Measurements from ENCODE around the gene HAND1.

The HAND1 gene

GRCh38 chr5:154505567-154505966 lies 27.5 kb upstream of the HAND1 start:
- DNase-seq (ENCODE audit: low read depth in 2 of 2): no peak

DNA sequence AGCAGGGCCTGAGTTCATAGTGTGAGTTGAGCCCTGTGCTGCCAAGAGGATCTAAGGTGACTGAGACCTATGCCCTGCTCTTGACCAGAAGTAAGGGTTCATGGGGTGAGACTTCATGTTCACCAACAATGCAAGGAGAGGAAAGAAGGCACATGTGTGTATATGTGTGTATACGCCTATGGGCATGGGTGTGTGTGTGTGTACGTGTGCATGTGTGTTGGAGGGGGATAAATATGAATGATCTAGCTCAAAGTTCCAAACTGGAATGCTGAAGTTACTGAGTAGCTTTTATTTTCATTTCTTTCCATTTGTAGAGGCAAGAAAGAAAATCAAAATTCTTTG lies 25.6 kb upstream of the HAND1 start:
- DNase-seq (ENCODE audit: low read depth in 2 of 2): no peak

GRCh38 chr5:154502180-154502579 lies 24.2 kb upstream of the HAND1 start:
- DNase-seq (ENCODE audit: low read depth in 2 of 2): no peak

GRCh38 chr5:154501566-154501965 lies 23.5 kb upstream of the HAND1 start:
- no peak for DNase-seq (ENCODE audit: low read depth in 2 of 2)

DNA sequence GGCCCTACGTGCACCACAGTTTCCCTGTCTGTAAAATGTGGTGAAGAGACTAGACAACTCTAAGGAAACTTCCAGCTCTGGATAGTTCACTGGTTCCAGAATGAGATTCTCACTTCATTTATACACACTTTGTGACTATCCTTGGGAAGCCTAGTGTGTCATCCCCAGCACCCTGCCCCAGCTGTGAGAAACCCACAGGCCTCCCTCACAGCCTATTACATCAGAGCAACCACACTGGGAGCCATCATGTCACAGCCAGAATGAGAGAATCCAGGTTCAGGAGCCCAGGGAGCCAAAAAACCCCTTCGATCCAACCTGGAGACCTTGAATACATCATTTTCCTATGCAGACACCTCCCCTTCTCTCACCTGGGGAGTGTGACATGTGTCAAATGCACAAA lies 21.0 kb upstream of the HAND1 start:
- DNase-seq (ENCODE audit: low read depth in 2 of 2): no peak

DNA sequence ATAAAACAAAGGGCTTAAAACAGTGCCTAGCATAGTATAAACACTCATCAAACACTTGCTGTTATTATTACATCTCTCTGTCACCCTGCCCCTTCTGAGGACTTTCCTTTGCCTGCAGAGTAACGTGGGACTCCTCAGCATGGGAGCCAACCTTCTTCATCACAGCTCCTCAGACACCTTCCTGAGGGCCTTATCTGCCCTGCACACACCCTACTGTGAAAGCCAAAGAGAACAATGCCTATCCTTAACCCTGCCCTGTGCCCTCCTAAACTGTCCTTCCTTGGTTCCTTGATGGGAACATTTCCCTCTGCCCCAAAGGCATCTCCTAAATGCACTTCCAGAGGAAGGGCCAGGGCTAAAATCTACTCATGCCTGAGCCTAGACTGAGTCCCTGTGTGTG lies 20.6 kb upstream of the HAND1 start:
- DNase-seq (ENCODE audit: low read depth in 2 of 2): no peak

GRCh38 chr5:154494036-154494435 lies 16.0 kb upstream of the HAND1 start:
- no peak for DNase-seq (ENCODE audit: low read depth in 2 of 2)

GRCh38 chr5:154493274-154493673 lies 15.2 kb upstream of the HAND1 start:
- no peak for DNase-seq (ENCODE audit: low read depth in 2 of 2)

DNA sequence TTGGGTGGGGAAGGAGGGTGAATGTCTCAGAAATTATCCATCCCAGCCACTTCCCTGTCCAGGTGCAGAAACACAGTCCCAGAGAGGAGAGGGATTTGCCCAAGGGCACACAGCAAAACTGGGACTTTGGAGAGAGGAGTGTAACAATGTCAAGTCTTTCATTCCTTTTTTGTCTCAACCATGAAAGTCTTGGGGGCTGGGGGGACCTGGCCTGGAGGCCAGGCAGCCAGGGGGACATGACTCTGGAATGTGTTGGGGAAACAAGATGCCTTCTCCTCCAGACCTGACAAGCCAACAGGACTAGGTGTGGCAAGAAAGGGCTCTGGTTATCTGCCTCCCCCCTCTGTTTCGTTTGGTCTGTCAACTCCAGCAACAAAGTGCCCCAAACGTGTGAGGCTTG lies 13.9 kb upstream of the HAND1 start:
- DNase-seq (ENCODE audit: low read depth in 2 of 2): no peak

GRCh38 chr5:154487541-154487940 lies 9.5 kb upstream of the HAND1 start:
- no peak for DNase-seq (ENCODE audit: low read depth in 2 of 2)

DNA sequence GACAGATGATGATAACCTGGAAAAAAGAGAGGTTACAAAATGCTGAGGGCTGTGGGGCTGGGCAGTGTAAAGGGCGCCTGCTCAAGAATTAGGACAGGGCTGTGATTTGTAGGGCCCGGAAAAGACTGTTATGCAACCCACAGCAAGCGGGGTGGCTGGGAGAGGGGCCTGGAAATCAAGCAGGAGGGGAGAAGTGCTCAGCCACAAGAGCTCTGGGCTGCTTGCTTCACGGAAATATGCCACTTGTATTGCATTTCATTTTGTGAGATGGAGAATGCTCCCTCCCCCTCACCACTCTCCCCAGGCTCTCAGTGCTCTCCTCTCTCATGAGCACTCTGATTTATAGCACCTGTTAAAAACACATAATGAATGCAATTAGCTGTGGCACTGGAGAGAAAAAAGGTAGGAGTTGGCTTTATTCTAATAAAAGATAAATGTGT lies 8.4 kb upstream of the HAND1 start:
- no peak for DNase-seq (ENCODE audit: low read depth in 2 of 2)

GRCh38 chr5:154485850-154486426 lies 7.9 kb upstream of the HAND1 start:
- DNase-seq (ENCODE audit: low read depth in 2 of 2): no peak

GRCh38 chr5:154485096-154485491 lies 7.1 kb upstream of the HAND1 start:
- DNase-seq (ENCODE audit: low read depth in 2 of 2): no peak

DNA sequence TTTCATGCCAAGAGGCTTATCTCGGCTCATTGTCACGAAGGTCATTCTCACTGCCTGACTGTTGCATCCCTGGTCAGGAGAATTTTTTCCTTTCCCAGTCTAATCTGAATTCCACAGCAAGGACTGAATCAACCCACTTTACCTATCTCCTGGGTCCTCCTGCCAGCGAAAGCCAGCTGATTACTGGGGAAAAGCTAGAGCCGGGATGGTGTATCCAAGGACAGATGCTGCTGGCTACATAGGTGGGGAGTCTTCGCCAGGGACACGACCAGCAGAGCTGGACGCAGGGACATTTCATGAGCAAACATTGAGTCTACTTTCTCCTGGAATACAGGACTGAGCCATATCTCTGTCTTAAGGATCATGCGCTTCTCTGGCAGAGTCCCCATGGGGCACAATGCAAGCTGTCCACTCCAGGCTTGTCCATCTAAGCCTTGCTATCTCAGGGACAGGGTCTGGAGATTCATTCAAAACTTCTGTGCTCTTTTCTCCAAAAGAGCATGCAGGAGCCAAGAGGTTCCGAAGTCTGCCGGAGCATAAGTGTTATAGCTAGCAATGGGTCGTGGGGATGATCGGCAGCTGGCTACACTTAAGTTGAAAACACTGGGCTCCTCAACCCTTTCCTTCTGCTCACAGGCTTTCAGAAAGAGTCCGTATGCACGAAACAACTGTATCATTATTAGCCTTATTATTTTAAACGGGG lies 6.5 kb upstream of the HAND1 start:
- DNase-seq (ENCODE audit: low read depth in 2 of 2): no peak

GRCh38 chr5:154483654-154484392 lies 5.8 kb upstream of the HAND1 start:
- no peak for DNase-seq (ENCODE audit: low read depth in 2 of 2)

DNA sequence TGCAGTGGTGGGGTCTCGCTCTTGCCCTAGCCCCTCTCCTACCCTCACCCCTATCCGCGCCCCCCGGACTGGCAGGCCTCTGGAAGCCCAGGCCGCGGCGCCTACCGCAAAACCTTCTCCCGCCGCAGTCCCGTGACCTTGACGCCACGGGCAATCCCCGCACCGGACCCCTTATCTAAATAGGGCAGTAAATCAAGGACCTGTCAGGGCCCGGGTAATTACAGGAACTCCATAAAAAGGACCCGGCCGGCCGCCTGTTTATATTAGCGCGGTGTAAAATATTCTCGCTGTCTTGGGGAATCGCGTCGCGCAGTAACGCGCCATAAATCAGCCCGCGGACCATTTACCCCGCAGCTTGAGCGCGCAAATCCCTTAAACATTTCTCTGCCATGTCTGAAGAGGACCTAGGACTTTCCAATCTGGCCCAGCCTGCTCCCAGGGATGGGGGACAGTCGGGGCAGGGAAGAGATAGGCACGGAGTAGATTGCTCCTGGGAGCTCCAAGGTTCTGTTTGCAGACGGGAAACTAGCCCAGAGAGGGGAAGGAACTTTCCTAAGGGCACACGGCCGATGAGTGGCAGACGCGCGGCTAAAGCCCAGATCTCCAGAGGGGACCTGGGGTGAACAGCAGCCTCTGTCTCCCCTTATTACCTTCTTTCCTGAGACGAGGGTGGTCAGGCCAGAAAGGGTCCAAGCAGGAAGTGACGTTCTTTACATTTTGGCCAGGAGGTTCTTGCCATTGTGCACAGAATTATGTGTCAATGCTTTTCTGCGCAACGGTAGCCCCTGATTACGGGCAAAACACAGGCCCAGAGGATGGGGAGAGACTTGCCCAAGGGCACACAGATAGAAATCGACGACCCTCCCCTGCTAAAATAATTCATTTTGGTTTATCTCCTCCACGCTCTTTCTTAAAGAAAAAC lies 4.8 kb upstream of the HAND1 start:
- DNase-seq (ENCODE audit: low read depth in 2 of 2): no peak

- no peak for DNase-seq (ENCODE audit: low read depth in 2 of 2)
These were observed 3.8 kb upstream of the HAND1 start for GRCh38 chr5:154481584-154482381.

DNA sequence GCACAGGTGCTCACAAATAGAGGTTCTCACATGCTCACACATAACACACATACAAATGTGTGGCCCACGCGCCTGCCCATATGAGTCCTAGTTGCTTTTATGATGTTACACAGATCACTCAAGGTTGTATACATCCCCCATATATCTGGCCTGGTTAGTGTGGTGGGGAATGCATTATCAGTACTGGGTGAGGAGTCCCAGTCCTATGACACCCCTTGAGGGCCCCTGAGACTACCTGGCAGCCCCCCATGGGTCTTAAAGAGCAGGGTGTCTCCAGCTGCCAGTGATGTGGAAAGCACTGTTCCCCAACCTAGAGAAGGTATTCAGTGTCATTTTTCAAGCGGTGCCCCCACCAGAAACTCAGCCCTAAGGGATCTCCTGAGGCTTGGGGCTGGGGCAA lies 2.8 kb upstream of the HAND1 start:
- DNase-seq (ENCODE audit: low read depth in 2 of 2): no peak

GRCh38 chr5:154479944-154480750 lies 2.1 kb upstream of the HAND1 start:
- no peak for DNase-seq (ENCODE audit: low read depth in 2 of 2)

DNA sequence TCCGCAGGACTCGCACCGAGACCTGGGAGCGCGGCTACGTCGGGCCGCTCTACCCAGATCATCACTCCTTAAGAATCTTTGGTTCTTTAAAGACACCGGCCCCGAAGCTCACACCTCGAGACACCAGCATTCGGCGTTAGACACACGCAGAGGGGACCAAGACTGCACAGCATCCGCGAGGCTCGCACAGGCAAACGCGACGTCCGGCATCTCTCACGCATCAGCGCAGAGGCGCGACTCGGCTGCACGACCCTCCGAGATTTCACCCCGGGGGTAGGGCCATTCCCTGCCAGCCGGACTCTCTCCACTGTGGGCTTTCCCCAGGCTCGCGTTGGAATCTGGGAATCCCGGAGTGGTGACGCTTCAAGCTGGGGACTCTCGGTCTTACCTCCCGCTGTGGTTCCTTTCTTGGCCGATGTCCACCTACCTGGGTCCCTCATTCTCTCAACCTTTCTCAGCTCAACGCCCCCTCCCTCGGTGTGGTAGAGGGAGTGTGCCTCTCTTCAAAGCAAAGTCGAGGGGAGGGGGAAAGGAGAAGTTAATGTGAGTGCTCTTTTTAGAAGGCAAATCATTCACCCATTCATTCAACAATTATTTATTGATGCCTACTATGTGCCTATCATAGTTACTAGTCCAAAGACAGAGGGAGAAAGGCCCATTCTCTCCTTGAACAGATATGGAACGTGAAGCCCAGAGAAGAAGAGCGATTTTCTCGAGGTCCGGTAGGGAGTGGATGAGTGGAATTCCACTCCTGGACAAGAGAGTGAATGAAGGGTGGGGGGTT lies 1.3 kb upstream of the HAND1 start:
- DNase-seq (ENCODE audit: low read depth in 2 of 2): no peak
